GM12878 (cell line): ENCODE measurements around the gene SLC6A3. TPM values are rescaled to one million over a fixed set of nuclear protein-coding genes. Genes with fewer than 3 reads are reported as not detected.

Source experiments
- ATAC-seq: fragments of 200-7000 bp; cut with Tn5 transposase; 3 replicates; pipeline ENCODE4 v1.9.1; 2020; ENCODE audit warnings: mild to moderate bottlenecking, moderate library complexity
- BruUV-seq: library from RNA; stranded (reverse); fragments of 400-500 nt; replicated peaks from 2 replicates; lab custom pipeline; 2021; lab: Mats Ljungman, UMichigan
- CTCF ChIA-PET: fragments of 300-600 bp; sonication (Branson Sonifier 250); formaldehyde crosslinking; extraction: SDS; loops from one replicate; lab custom pipeline; 2021; ENCODE audit warnings: inconsistent platforms; lab: Yijun Ruan, JAX
- POLR2A ChIA-PET: fragments of 350-600 bp; formaldehyde crosslinking; extraction: SDS; loops from one replicate; lab custom pipeline; 2021; ENCODE audit warnings: inconsistent platforms; lab: Charles Lee
- RAD21 ChIA-PET: fragments of 300-600 bp; sonication (Branson Sonifier 250); formaldehyde crosslinking; loops from one replicate; lab custom pipeline; 2023; ENCODE audit warnings: antibody characterized with exemption; ENCODE audit not compliant: unreplicated experiment; lab: Charles Lee
- SMC1A ChIA-PET: fragments of 300-600 bp; sonication (Branson Sonifier 250); formaldehyde crosslinking; loops from one replicate; lab custom pipeline; 2023; ENCODE audit not compliant: unreplicated experiment, uncharacterized antibody; lab: Charles Lee
- DNase-seq: peaks from one replicate; pipeline ENCODE4 v3.0.0-alpha.2; 2011; ENCODE audit warnings: low read depth, low spot score
- FAIRE-seq: peaks from 3 replicates; lab custom pipeline; 2011; peaks lifted over from hg19 to GRCh38; lab: Jason Lieb, UNC
- H2AFZ ChIP-seq: 2 replicates; pipeline ENCODE4 v1.6.0; 2011; ENCODE audit warnings: low read depth, low read length, control low read depth; ENCODE audit not compliant: control insufficient read depth
- H3K27ac ChIP-seq: 2 replicates; pipeline ENCODE4 v1.5.1; 2011; ENCODE audit warnings: control low read depth; ENCODE audit not compliant: control insufficient read depth, insufficient read depth
- H3K27me3 ChIP-seq, 2 experiments: replicated peaks in 1 of 2; 2 replicates each; pipeline versions ENCODE4 v1.6.0 to v1.6.1; 2011; ENCODE audit warnings: low read length in 1 of 2; ENCODE audit not compliant: control insufficient read depth in 2 of 2, insufficient read depth in 2 of 2
- H3K36me3 ChIP-seq, 2 experiments: 2 replicates each; pipeline ENCODE4 v1.5.1; 2011; ENCODE audit warnings: low read length in 1 of 2; ENCODE audit not compliant: control insufficient read depth in 2 of 2, insufficient read depth in 2 of 2
- H3K4me1 ChIP-seq: 2 replicates; pipeline ENCODE4 v1.6.1; 2011; ENCODE audit warnings: mild to moderate bottlenecking, low read length, moderate library complexity, mixed read lengths; ENCODE audit not compliant: control insufficient read depth, insufficient read depth
- H3K4me2 ChIP-seq: 2 replicates; pipeline ENCODE4 v1.6.0; 2011; ENCODE audit warnings: control low read depth; ENCODE audit not compliant: control insufficient read depth, insufficient read depth
- H3K4me3 ChIP-seq: fragments of 200-600 bp; sonication (generic); 2 replicates; pipeline ENCODE4 v1.5.1; 2016
- H3K79me2 ChIP-seq: 2 replicates; pipeline ENCODE4 v1.6.0; 2011; ENCODE audit warnings: low read length; ENCODE audit not compliant: control insufficient read depth, insufficient read depth
- H3K9ac ChIP-seq: 2 replicates; pipeline ENCODE4 v1.8.0; 2011; ENCODE audit warnings: low read length, control low read depth, mixed read lengths; ENCODE audit not compliant: control insufficient read depth, insufficient read depth
- H3K9me3 ChIP-seq: replicated peaks from 3 replicates; pipeline ENCODE4 v1.5.1; 2011; ENCODE audit warnings: mild to moderate bottlenecking, low read length; ENCODE audit not compliant: control insufficient read depth, insufficient read depth
- H4K20me1 ChIP-seq: 2 replicates; pipeline ENCODE4 v1.6.0; 2011; ENCODE audit not compliant: control insufficient read depth, insufficient read depth
- CTCF ChIP-seq, 3 experiments: IDR thresholded peaks in 2 of 3; conservative IDR thresholded peaks in 1 of 3; 2 replicates each; pipeline ENCODE4 v1.5.1; 2011; ENCODE audit warnings: low read depth in 3 of 3, low read length in 3 of 3, mild to moderate bottlenecking in 3 of 3, control low read depth in 2 of 3, moderate library complexity in 2 of 3, inconsistent platforms in 1 of 3, mixed read lengths in 1 of 3; ENCODE audit not compliant: control insufficient read depth in 2 of 3, insufficient read depth in 1 of 3; ENCODE audit errors: extremely low read depth in 1 of 3
- ETV6 ChIP-seq, 2 experiments: fragments of 450-650 bp in 1 of 2; IDR thresholded peaks in 1 of 2; conservative IDR thresholded peaks in 1 of 2; 2 replicates each; pipeline ENCODE4 v1.6.1; 2014; ENCODE audit warnings: antibody characterized with exemption in 1 of 2, borderline replicate concordance in 1 of 2, low read depth in 1 of 2, mild to moderate bottlenecking in 1 of 2, moderate library complexity in 1 of 2
- GABPA ChIP-seq: IDR thresholded peaks from 2 replicates; pipeline ENCODE4 v1.6.1; 2014; ENCODE audit warnings: antibody characterized with exemption, low read depth, mild to moderate bottlenecking, inconsistent platforms
- JUND ChIP-seq: IDR thresholded peaks from 2 replicates; pipeline ENCODE4 v1.6.1; 2012; ENCODE audit warnings: low read depth, mild to moderate bottlenecking, low read length, improper control_type of control experiment, moderate library complexity
- MTA2 ChIP-seq: fragments of 450-650 bp; IDR thresholded peaks from 2 replicates; pipeline ENCODE4 v1.6.1; 2016; ENCODE audit warnings: low read depth, mild to moderate bottlenecking, moderate library complexity
- RAD21 ChIP-seq: IDR thresholded peaks from 2 replicates; pipeline ENCODE4 v1.6.1; 2011; ENCODE audit warnings: mild to moderate bottlenecking, low read depth, low read length, moderate library complexity; ENCODE audit not compliant: insufficient read depth
- SP1 ChIP-seq: IDR thresholded peaks from one replicate; pipeline ENCODE4 v1.6.1; 2011; ENCODE audit warnings: low read depth, low read length
- SRF ChIP-seq, 2 experiments: IDR thresholded peaks; 2 replicates each; pipeline ENCODE4 v1.6.1; 2011; ENCODE audit warnings: low read depth in 2 of 2, low read length in 2 of 2, mild to moderate bottlenecking in 1 of 2, moderate library complexity in 1 of 2
- TAF1 ChIP-seq: IDR thresholded peaks from 2 replicates; pipeline ENCODE4 v1.6.1; 2011; ENCODE audit warnings: mild to moderate bottlenecking, low read depth, low read length, borderline replicate concordance
- WGBS: methylation state at CpG from one replicate; pipeline ENCODE4 v1.1.6; 2016; ENCODE audit warnings: low lambda C conversion rate; ENCODE audit not compliant: insufficient replicate concordance, insufficient coverage; ENCODE audit errors: missing lambda C conversion rate; 5-methylcytosine and 5-hydroxymethylcytosine counted together
- in situ Hi-C: fragments of 300-500 bp; cut with MboI; formaldehyde crosslinking; loops from 9 replicates; pipeline ENCODE4 v1.14.3; 2018; ENCODE audit warnings: mixed read lengths
- intact Hi-C: fragments of 100-400 bp; cut with micrococcal nuclease; formaldehyde crosslinking; loops from one replicate; pipeline ENCODE4 v1.14.2; 2022; ENCODE audit not compliant: unreplicated experiment
- polyA plus RNA-seq, 11 experiments: library from polyadenylated mRNA; depleted of rRNA in 4 of 11; unstranded in 6 of 11; stranded (reverse) in 5 of 11; fragments of >200 nt; fragmentation: Nextera tagmentation in 4 of 11; fragmentation: Illumina TruSeq in 1 of 11; extraction: Ambion mirVana in 4 of 11; extraction: Trizol in 1 of 11; gene quantifications; 1 replicate in 1 of 11; 2 replicates in 10 of 11; pipeline versions ENCODE4 v1.2.1 to v1.2.3, GENCODE V29; 2011 to 2016; ENCODE audit warnings: inconsistent platforms in 2 of 11, missing spikeins in 2 of 11, low read depth in 1 of 11
- total RNA-seq, 4 experiments: library from RNA; depleted of rRNA in 3 of 4; stranded (reverse); fragments of >200 nt in 3 of 4; fragmentation: Illumina TruSeq in 1 of 4; extraction: Trizol in 1 of 4; gene quantifications; 2 replicates each; pipeline versions ENCODE4 v1.2.1 to v1.2.3, GENCODE V29; 2013 to 2021
- TF ChIP-seq, protein P1 (sequence below): fragments of 150-350 bp; IDR thresholded peaks from 2 replicates; pipeline ENCODE4 v1.6.1; 2014; ENCODE audit warnings: mild to moderate bottlenecking, low read depth, low read length
- TF ChIP-seq, protein P2 (sequence below): IDR thresholded peaks from 2 replicates; pipeline ENCODE4 v1.6.1; 2012; ENCODE audit warnings: low read depth, low read length, improper control_type of control experiment

Gene SLC6A3
- total and polyA plus RNA-seq, 10 of the 15 experiments (the other 5 are each of a cell fraction or from before 2014, with no cell fraction given): 0.01 TPM; not detected in 9

DNA sequence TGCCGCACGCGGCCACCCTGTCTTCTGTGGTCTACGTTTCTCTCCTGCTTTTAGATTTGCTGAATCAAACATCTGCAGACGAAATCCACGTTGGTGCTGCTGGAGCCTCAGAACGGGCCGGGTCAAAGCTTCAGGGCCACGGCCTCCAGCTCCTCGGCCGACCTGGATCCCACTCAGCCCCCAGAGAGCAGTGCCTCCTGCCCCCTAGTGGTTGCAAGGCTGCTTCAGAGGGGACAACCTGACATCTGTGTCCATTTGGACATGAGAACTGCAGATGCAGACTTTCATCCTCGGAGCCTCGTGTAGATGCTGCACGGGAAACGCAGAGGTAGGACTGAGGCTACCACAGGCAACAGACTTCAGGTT is 23.0 kb upstream of the SLC6A3 start:
- ChIA-PET POLR2A (no interaction called here), RAD21 (no interaction called here), CTCF (interaction anchor here (0.6 kb wide), 1 partner anchor 12 kb away, joined by 3 read pairs; no protein-coding TSS in a partner anchor), SMC1A (interaction anchor here (0.6 kb wide), 1 partner anchor 10 kb away, joined by 3 read pairs; no protein-coding TSS in a partner anchor)
- no peak for FAIRE-seq
- 96% methylated on average over 15 of the region's 15 CpGs for WGBS
- no peak overlapping the region for H3K4me3 ChIP-seq
- no peaks in the 10 kb centered on the region for H3K27me3 ChIP-seq
- H3K4me2 ChIP-seq: no peak overlapping the region
- no peaks in the 10 kb centered on the region for H3K4me1 ChIP-seq
- H3K36me3 ChIP-seq: peaks cover 26 to 64% of the 10 kb centered on the region in 2 experiments
- H4K20me1 ChIP-seq: no peaks in the 10 kb centered on the region
- in situ Hi-C loops: no loop called here
- no peaks in the 10 kb centered on the region; the same call in 2 of the 3 replicates for H3K9me3 ChIP-seq
- BruUV-seq: no TSS peak
- TF ChIP-seq SRF (IDR thresholded peaks at IDR 0.05; ENCODE audit: low read depth in 2 of 2, low read length in 2 of 2) (no peak), SP1 (no peak), MTA2 (no peak), TAF1 (no peak), GABPA (no peak), JUND (no peak), ETV6 (conservative IDR thresholded peaks at IDR 0.05 in 1 of 2, IDR thresholded peaks at IDR 0.05 in 1 of 2; ENCODE audit: borderline replicate concordance in 1 of 2, low read depth in 1 of 2) (no peak), CTCF (IDR thresholded peaks at IDR 0.05 in 2 of 3, conservative IDR thresholded peaks at IDR 0.05 in 1 of 3; ENCODE audit: control insufficient read depth in 2 of 3, extremely low read depth in 1 of 3, insufficient read depth in 1 of 3, low read depth in 3 of 3, low read length in 3 of 3) (peak; percentile 30 to 49 (median 38); a peak in 5 of 6 replicates), RAD21 (peak; percentile 46; the same call in 1 of the 2 replicates)
- TF ChIP-seq, protein P1, sequence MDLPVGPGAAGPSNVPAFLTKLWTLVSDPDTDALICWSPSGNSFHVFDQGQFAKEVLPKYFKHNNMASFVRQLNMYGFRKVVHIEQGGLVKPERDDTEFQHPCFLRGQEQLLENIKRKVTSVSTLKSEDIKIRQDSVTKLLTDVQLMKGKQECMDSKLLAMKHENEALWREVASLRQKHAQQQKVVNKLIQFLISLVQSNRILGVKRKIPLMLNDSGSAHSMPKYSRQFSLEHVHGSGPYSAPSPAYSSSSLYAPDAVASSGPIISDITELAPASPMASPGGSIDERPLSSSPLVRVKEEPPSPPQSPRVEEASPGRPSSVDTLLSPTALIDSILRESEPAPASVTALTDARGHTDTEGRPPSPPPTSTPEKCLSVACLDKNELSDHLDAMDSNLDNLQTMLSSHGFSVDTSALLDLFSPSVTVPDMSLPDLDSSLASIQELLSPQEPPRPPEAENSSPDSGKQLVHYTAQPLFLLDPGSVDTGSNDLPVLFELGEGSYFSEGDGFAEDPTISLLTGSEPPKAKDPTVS: no peak
- TF ChIP-seq, protein P2, sequence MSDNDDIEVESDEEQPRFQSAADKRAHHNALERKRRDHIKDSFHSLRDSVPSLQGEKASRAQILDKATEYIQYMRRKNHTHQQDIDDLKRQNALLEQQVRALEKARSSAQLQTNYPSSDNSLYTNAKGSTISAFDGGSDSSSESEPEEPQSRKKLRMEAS: no peak
- H3K27ac ChIP-seq: no peak overlapping the region
- DNase-seq: no peak
- intact Hi-C loops: no loop called here
- no peaks in the 10 kb centered on the region for H3K79me2 ChIP-seq
- ATAC-seq: peak; percentile 10; the same call in 2 of the 3 replicates
- H3K9ac ChIP-seq: no peak overlapping the region
- H2AFZ ChIP-seq: no peak overlapping the region
